Activated T-helper 1 cell treated with anti-CD3 and anti-CD28 coated beads, Interleukin-12 subunit alpha, Interleukin-12 subunit beta, Interleukin-2, Interleukin-4 antibody, amounts not matched to agents 30 ng/mL and 10 ng/mL and 1 ng/mL, durations not matched to agents 14 hours and 24 hours and 36 hours (primary cell): Measurements from ENCODE around the gene ROR1. TPM values are rescaled to one million over a fixed set of nuclear protein-coding genes. Genes with fewer than 3 reads are reported as not detected.

Source experiments
- DNase-seq: peaks from one replicate; pipeline ENCODE4 v3.0.0; 2021; ENCODE audit warnings: low spot score
- H3K27ac Mint-ChIP-seq: one replicate; pipeline ENCODE4 v1.8.0; 2021; ENCODE audit warnings: mild to moderate bottlenecking, mixed read lengths
- H3K27me3 Mint-ChIP-seq: one replicate; pipeline ENCODE4 v1.8.0; 2022; ENCODE audit warnings: mild to moderate bottlenecking, moderate library complexity, mixed read lengths; ENCODE audit not compliant: insufficient read depth
- H3K36me3 Mint-ChIP-seq: one replicate; pipeline ENCODE4 v1.8.0; 2021; ENCODE audit warnings: low read depth, mixed read lengths
- H3K4me1 Mint-ChIP-seq: one replicate; pipeline ENCODE4 v1.8.0; 2021; ENCODE audit warnings: low read depth, mixed read lengths
- H3K4me3 Mint-ChIP-seq: one replicate; pipeline ENCODE4 v1.8.0; 2021; ENCODE audit warnings: mild to moderate bottlenecking, moderate library complexity, mixed read lengths
- H3K9me3 Mint-ChIP-seq: one replicate; pipeline ENCODE4 v1.8.0; 2021; ENCODE audit warnings: mixed read lengths
- intact Hi-C: fragments of 100-400 bp; cut with micrococcal nuclease; formaldehyde crosslinking; loops from one replicate; pipeline ENCODE4 v1.15.1; 2024
- total RNA-seq: library from RNA; stranded (reverse); gene quantifications from 2 replicates; pipeline ENCODE4 v1.2.3, GENCODE V29; 2022

Gene ROR1
- total RNA-seq, 1 donor from 2014 or later: not detected

DNA sequence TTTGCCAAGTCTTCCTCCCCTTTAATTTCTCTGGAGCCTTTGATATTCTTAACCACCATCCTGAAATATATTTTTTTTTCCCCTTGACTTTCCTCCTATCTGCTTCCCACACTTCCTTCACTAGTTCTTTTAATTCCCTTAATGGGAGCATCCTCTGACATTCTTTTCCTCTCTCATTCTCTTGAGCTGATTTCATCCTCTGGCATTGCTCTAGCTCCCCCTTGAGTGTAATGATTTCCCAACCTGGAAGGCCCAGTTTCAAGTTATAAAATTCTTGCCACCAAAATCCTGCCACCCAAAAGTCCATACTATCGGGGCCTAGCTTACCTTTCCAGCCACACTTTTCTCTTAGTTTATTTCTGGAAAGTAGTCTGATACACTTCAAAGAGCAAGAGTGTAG is 390.2 kb downstream of the ROR1 start:
- Mint-ChIP-seq H3K36me3 (no peaks in the 10 kb centered on the region), H3K4me1 (no peaks in the 10 kb centered on the region), H3K4me3 (no peak overlapping the region), H3K27me3 (peaks cover 6% of the 10 kb centered on the region), H3K9me3 (no peaks in the 10 kb centered on the region), H3K27ac (no peak overlapping the region)
- intact Hi-C loops: no loop called here
- DNase-seq: no peak

DNA sequence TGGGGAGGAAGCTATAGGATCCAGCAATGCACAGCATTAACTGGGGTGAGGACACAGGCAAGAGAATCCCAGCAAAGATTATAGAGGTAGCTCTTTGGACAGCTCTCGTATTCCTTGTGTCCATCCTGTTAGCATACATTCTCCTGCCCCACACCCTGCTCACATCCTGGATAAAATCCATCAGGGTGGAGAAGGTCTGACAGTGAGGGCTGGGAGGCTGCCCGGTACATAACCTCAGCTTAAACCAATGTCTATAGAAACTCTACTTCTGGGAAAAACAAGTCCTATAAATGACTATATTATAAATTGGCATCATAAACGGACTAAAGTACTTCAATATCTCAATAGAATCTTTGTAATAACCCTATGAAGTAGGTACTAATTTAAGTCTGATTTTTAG is 392.8 kb downstream of the ROR1 start:
- no peak overlapping the region for H3K27ac Mint-ChIP-seq
- H3K27me3 Mint-ChIP-seq: peaks cover 3% of the 10 kb centered on the region
- H3K36me3 Mint-ChIP-seq: no peaks in the 10 kb centered on the region
- no peaks in the 10 kb centered on the region for H3K9me3 Mint-ChIP-seq
- DNase-seq: no peak
- H3K4me3 Mint-ChIP-seq: no peak overlapping the region
- peaks cover under 1% of the 10 kb centered on the region for H3K4me1 Mint-ChIP-seq
- intact Hi-C loops: no loop called here

DNA sequence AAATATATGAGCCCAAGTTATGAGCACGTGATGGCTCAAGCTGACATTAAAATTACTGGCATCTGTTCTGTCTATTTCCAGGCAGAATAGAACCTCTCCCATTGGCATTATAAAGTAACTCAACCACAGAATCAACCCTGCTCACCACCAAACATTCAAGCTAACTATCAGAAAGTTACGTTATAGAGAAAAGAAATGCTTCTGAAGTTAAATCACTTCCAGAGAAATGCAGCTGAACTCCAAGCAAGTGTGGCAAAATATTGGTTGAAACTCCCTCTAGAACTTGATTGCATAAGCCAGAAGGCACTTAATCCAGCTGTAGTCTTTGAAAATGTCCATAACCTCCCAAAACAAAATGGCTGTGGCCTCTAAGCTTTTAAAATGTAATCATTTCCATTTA is 393.4 kb downstream of the ROR1 start:
- Mint-ChIP-seq H3K27me3 (no peaks in the 10 kb centered on the region), H3K27ac (no peak overlapping the region), H3K9me3 (no peaks in the 10 kb centered on the region), H3K4me1 (peaks cover 6% of the 10 kb centered on the region), H3K4me3 (no peak overlapping the region), H3K36me3 (no peaks in the 10 kb centered on the region)
- DNase-seq: no peak
- intact Hi-C loops: no loop called here

DNA sequence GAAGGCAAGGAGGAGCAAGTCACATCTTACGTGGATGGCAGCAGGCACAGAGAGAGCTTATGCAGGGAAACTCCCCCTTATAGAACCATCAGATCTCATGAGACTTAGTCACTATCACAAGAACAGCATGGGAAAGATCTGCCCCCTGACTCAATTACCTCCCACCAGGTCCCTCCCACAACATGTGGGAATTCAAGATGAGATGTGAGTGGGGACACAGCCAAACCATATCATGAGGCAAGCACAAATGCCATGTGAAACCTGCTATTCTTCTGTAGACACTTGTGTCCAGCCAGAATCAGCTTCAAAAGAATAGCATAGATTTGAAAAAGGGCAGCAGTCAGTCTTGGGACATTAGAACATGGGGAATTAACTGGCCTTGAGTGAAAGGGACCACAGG is 397.4 kb downstream of the ROR1 start:
- Mint-ChIP-seq H3K36me3 (no peaks in the 10 kb centered on the region), H3K4me3 (no peak overlapping the region), H3K9me3 (no peaks in the 10 kb centered on the region), H3K4me1 (peaks cover 14% of the 10 kb centered on the region), H3K27me3 (peaks cover 3% of the 10 kb centered on the region), H3K27ac (no peak overlapping the region)
- DNase-seq: no peak
- intact Hi-C loops: no loop called here

DNA sequence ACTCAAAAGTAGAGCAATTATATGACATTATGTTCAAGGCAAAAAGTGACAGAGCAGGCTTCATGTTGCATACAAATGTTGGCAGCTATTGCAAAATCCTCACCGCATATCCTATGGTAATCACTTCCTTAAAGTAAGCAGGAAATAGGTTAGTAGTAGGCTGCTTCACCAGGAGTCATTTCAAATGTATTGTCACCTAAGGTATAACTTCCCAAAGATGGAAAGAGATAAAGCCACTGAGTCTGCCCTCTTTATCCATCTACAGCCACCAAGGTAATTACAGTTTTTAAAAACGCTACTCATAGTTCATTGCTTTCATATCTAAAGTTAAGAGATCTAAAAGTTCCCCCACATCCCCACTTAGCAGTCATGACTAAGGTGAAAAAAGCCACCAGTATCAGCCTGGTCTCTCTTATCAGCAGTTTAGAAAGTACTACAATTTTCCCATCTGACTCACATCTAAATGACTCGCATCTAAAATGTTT is 398.0 kb downstream of the ROR1 start:
- DNase-seq: no peak
- Mint-ChIP-seq H3K4me1 (peaks cover 14% of the 10 kb centered on the region), H3K27ac (no peak overlapping the region), H3K9me3 (no peaks in the 10 kb centered on the region), H3K36me3 (no peaks in the 10 kb centered on the region), H3K4me3 (no peak overlapping the region), H3K27me3 (peaks cover 3% of the 10 kb centered on the region)
- intact Hi-C loops: loop anchor here (1.0 kb wide), 1 partner anchor 51 kb away; no protein-coding TSS in a partner anchor

DNA sequence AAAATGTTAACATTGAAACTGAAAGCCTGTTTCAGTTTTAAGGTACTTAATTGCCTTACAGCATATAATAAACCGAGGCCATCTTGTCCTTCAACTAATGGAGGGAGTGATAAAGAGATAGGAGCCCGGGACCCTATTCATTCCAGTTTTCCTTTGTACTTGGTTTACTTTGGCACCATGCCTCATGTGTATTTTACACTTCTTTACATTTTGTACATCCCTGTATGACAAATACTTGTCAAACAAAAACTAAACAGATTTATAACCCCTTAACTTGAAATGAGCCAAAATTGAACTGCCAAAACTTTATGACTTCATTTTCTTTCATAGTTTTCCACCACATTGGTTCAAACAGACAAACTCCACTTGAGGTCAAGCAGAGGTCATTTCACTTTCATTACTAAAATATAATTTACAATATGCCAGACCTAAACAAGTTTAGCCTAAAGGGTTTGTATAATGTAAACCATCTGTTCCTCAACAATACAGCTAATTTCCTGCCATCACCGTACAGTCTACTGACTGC is 398.7 kb downstream of the ROR1 start:
- no peaks in the 10 kb centered on the region for H3K9me3 Mint-ChIP-seq
- peaks cover 3% of the 10 kb centered on the region for H3K27me3 Mint-ChIP-seq
- DNase-seq: no peak
- intact Hi-C loops: loop anchor here (1.0 kb wide), 1 partner anchor 51 kb away; no protein-coding TSS in a partner anchor
- H3K4me3 Mint-ChIP-seq: no peak overlapping the region
- peaks cover 14% of the 10 kb centered on the region for H3K4me1 Mint-ChIP-seq
- no peaks in the 10 kb centered on the region for H3K36me3 Mint-ChIP-seq
- no peak overlapping the region for H3K27ac Mint-ChIP-seq

DNA sequence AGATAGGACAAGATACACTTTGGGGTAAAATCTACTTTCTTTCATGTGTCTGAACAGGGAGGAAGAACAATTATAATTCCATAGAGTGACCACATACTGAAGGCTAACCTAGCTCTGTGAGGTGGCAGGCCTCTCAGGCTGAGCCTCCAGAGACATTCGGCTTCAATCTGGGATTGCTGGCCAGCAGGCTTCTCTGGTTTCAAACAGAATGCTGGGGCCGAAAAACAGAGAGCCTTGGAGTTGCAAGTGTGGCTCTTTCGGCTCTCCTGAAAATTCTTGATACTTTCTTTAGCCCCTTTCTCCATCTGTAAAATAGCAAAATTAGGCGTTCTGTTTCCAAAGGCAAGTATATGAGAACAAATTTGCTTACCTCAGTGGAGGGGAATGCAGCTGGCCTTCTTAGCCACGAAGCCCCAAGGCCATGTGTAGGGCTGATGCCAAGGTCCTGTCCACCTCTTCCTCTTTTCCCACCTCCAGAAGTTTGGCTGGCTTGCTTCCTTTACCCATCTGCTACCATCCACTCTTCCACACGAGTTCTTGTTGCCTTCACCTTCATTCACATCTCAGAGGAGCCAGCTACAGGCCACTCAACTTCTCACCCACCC is 399.6 kb downstream of the ROR1 start:
- H3K4me1 Mint-ChIP-seq: peaks cover 14% of the 10 kb centered on the region
- H3K27ac Mint-ChIP-seq: no peak overlapping the region
- H3K9me3 Mint-ChIP-seq: no peaks in the 10 kb centered on the region
- no peaks in the 10 kb centered on the region for H3K36me3 Mint-ChIP-seq
- peaks cover 3% of the 10 kb centered on the region for H3K27me3 Mint-ChIP-seq
- H3K4me3 Mint-ChIP-seq: no peak overlapping the region
- DNase-seq: no peak
- intact Hi-C loops: no loop called here

DNA sequence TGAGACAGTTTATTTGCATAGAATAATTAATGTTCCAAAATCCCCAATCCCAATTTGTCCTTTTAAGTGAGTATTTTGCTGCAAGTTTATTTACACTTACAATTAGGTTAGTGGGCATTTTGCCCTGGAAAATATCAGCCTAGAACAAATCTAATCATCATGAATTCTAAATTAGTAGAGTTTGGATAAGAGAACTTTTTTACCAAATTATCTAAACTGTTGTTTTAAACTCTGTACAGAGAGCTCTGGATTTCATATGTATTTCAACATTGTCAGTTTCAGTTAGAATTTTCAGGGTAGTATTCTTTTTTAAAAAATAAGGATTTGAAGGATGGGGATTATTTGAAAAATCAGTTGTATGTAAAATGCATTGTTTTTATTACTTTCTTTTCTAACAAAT is 401.8 kb downstream of the ROR1 start:
- H3K27ac Mint-ChIP-seq: no peak overlapping the region
- peaks cover 14% of the 10 kb centered on the region for H3K4me1 Mint-ChIP-seq
- H3K4me3 Mint-ChIP-seq: no peak overlapping the region
- peaks cover 3% of the 10 kb centered on the region for H3K27me3 Mint-ChIP-seq
- DNase-seq: no peak
- no peaks in the 10 kb centered on the region for H3K36me3 Mint-ChIP-seq
- intact Hi-C loops: no loop called here
- H3K9me3 Mint-ChIP-seq: no peaks in the 10 kb centered on the region

DNA sequence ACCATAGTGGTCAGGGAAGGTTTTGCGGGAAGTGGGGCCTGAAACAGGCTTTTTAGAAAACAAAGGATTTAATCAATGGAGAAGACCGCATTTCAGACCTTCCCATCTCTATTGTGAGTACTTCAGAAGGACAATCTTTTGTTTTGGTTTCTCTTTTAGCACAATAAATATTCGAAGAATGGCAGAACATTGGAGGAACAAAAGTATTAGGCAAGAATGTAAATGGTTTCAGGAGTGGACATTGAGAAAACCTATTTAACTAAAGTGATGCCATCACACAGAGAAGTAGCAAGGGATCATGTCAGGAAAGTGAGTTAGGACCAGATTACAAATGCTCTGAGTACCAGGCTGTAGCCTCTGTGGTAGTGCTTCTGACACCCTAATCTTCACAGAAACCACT is 402.8 kb downstream of the ROR1 start:
- H3K9me3 Mint-ChIP-seq: no peaks in the 10 kb centered on the region
- H3K27ac Mint-ChIP-seq: no peak overlapping the region
- H3K27me3 Mint-ChIP-seq: peaks cover 3% of the 10 kb centered on the region
- intact Hi-C loops: no loop called here
- peaks cover 14% of the 10 kb centered on the region for H3K4me1 Mint-ChIP-seq
- H3K4me3 Mint-ChIP-seq: no peak overlapping the region
- no peak for DNase-seq
- H3K36me3 Mint-ChIP-seq: no peaks in the 10 kb centered on the region

DNA sequence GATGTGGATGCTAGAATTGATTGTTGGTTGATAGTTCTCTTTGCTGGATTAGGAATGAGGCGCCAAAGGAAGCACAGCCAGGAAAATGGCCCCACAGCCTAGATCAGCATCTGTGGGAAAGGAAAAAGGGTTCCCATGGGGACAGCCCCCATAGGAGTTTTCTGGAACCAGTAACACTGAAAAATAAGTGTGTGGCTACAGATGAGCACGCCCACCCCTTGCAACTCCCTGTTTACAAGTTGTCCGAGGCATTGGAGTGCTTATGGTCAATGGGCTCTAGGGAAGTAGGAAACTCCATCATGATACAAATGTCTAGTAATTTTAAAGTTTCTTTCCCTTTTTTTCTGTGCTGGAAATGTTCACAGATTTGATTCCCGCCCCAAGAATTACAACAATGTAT is 405.8 kb downstream of the ROR1 start:
- no peaks in the 10 kb centered on the region for H3K4me1 Mint-ChIP-seq
- intact Hi-C loops: no loop called here
- no peak for DNase-seq

DNA sequence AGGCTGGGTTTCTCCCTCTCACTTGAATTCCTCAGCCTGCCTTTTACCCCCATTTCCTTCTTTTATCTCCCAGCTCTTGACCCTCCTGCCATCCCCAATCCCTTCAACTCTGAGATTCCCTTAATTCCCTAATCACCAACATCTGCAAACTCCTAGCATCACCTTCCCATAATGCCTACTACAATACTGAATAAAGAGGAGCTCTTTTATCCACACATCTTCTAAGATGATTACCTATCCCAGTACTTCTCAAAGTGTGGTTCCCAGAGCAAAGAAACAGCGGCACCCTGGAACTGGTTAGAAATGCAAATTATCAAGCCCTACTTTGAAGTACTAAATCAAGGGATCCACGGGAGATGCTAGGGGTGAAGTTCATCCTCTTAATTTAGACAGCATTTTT is 408.4 kb downstream of the ROR1 start:
- H3K4me3 Mint-ChIP-seq: no peak overlapping the region
- no peak overlapping the region for H3K27ac Mint-ChIP-seq
- intact Hi-C loops: no loop called here
- H3K9me3 Mint-ChIP-seq: no peaks in the 10 kb centered on the region
- DNase-seq: no peak
- no peaks in the 10 kb centered on the region for H3K4me1 Mint-ChIP-seq
- no peaks in the 10 kb centered on the region for H3K27me3 Mint-ChIP-seq
- H3K36me3 Mint-ChIP-seq: no peaks in the 10 kb centered on the region

More for the DNA sequence above, 405.8 kb downstream of the ROR1 start:
- H3K36me3 Mint-ChIP-seq: no peaks in the 10 kb centered on the region
- no peaks in the 10 kb centered on the region for H3K9me3 Mint-ChIP-seq
- H3K27ac Mint-ChIP-seq: no peak overlapping the region
- H3K4me3 Mint-ChIP-seq: no peak overlapping the region
- H3K27me3 Mint-ChIP-seq: no peaks in the 10 kb centered on the region

DNA sequence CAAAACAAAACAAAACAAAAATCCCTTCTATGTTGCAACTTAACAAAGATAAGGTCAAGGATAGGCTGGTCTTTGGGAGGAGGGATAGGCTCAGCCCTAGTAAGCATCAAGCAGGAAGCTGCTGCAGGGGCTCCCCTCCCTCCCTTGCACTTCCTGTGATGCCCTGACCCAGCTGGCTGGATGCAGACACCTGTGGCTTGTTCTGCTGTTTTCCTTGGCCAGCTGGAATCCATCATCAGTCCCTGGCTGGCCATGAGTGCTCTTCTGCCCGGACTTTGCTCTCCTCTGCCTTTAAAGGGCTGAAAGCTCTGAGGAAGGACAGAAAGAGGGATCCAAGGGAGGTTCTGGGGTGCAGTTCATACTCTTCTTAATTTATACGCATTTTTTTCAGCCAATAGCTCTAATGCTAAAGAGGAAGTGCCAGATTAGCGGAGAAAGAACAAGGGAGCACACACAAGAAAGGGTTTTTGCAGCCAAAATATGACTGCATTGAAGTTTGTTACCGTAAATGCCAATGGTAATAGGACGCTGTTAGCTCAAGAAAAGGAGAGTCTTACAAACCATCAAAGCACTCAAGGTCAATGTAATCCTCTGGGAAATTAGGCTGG is 409.7 kb downstream of the ROR1 start:
- H3K4me1 Mint-ChIP-seq: no peaks in the 10 kb centered on the region
- no peaks in the 10 kb centered on the region for H3K36me3 Mint-ChIP-seq
- no peak overlapping the region for H3K27ac Mint-ChIP-seq
- DNase-seq: no peak
- intact Hi-C loops: no loop called here
- no peak overlapping the region for H3K4me3 Mint-ChIP-seq
- no peaks in the 10 kb centered on the region for H3K9me3 Mint-ChIP-seq
- no peaks in the 10 kb centered on the region for H3K27me3 Mint-ChIP-seq

DNA sequence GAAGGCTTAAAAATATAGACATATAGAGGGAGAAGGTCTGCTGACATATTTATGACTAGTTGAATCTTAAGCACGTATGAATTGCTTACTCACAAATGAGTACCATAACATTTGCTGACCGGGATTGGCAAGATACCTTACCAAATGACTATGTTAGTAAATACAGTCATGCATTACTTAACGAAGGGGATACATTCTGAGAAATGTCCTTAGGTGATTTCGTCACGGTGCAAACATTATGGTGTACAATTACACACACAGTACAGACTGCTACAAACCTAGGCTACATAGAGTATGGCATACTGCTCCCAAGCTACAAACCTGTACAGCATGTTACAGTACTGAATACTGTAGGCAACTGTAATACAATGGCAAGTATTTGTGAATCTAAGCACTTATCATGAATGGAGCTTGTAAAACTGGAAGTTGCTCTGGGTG is 410.2 kb downstream of the ROR1 start:
- intact Hi-C loops: no loop called here
- H3K4me1 Mint-ChIP-seq: no peaks in the 10 kb centered on the region

More for the DNA sequence above, 410.2 kb downstream of the ROR1 start:
- Mint-ChIP-seq H3K36me3 (no peaks in the 10 kb centered on the region), H3K9me3 (no peaks in the 10 kb centered on the region), H3K4me3 (no peak overlapping the region), H3K27me3 (no peaks in the 10 kb centered on the region), H3K27ac (no peak overlapping the region)
- DNase-seq: no peak
